NT2/D1 (cell line): ENCODE measurements around the gene SNAPC2.
A peak's percentile ranks its signal among the peaks of the same experiment; 100 is the strongest.

Experiments used
- DNase-seq: peaks from one replicate; pipeline ENCODE4 v3.0.0-alpha.2; 2011; ENCODE audit warnings: low read depth, low spot score
- H3K27me3 ChIP-seq: 2 replicates; pipeline ENCODE4 v1.6.0; 2011; ENCODE audit warnings: mild to moderate bottlenecking; ENCODE audit not compliant: insufficient read length, insufficient read depth
- H3K36me3 ChIP-seq: 2 replicates; pipeline ENCODE4 v1.6.1; 2011; ENCODE audit warnings: mild to moderate bottlenecking, low read length, mixed read lengths; ENCODE audit not compliant: insufficient read depth, insufficient read length
- H3K4me1 ChIP-seq: 2 replicates; pipeline ENCODE4 v1.5.1; 2011; ENCODE audit not compliant: insufficient read depth, insufficient read length
- H3K4me3 ChIP-seq: 2 replicates; pipeline ENCODE4 v1.5.1; 2011; ENCODE audit warnings: low read depth; ENCODE audit not compliant: insufficient read length
- H3K9ac ChIP-seq: 2 replicates; pipeline ENCODE4 v1.6.0; 2011; ENCODE audit warnings: low read depth; ENCODE audit not compliant: insufficient read length
- H3K9me3 ChIP-seq: 2 replicates; pipeline ENCODE4 v1.5.1; 2011; ENCODE audit warnings: mild to moderate bottlenecking, low read length; ENCODE audit not compliant: insufficient read depth
- SUZ12 ChIP-seq: IDR thresholded peaks from 2 replicates; pipeline ENCODE4 v1.6.1; 2011; ENCODE audit not compliant: insufficient read length, insufficient read depth; ENCODE audit errors: extremely low read depth
- YY1 ChIP-seq: IDR thresholded peaks from 2 replicates; pipeline ENCODE4 v1.6.1; 2011; ENCODE audit not compliant: insufficient read length, insufficient read depth
- ZNF274 ChIP-seq: IDR thresholded peaks from 2 replicates; pipeline ENCODE4 v1.6.1; 2011; ENCODE audit warnings: mild to moderate bottlenecking, low read depth, low read length

The SNAPC2 gene

DNA sequence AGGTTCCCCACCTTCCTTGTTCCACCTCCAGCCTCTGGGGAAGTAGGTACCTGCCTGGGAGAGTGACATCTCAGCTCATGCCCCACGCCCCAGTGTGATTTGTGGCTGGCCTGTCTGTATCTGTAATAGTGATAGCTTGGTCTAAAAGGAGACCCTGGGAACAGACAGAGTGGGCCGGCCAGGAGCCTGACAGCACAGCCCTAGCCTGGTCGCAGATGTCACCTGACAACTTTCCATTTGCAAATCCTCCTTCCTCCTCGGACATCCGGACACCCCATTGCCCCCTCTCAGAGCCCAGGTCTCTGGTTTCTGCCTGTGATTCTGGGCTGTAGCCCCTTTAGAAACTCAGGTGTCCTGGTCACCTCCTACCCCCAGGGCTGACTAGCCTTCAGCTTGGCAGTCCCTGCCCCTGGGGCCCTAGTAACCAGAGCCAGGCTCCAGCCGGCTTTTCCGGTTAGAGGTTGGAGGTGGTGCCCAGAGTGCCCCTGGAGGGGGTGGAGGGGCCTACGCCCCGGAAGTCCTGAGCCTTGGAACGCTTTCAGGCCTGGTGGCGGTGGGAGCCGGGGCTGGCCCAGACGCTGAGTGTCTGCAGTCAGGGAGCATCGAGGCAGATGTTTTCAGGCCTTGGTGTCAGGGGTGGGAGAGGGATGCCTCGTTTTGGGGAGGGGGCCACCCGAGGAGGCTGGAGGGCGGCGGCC, 25.4 kb upstream of the SNAPC2 start:
- peaks cover 10% of the 10 kb centered on the region for H3K4me1 ChIP-seq
- no peak for TF ChIP-seq ZNF274
- no peak for TF ChIP-seq YY1
- no peak for TF ChIP-seq SUZ12
- no peak overlapping the region for H3K4me3 ChIP-seq
- H3K9me3 ChIP-seq: no peaks in the 10 kb centered on the region
- DNase-seq: no peak
- peaks cover 24% of the 10 kb centered on the region for H3K36me3 ChIP-seq
- no peaks in the 10 kb centered on the region for H3K27me3 ChIP-seq
- H3K9ac ChIP-seq: no peak overlapping the region

DNA sequence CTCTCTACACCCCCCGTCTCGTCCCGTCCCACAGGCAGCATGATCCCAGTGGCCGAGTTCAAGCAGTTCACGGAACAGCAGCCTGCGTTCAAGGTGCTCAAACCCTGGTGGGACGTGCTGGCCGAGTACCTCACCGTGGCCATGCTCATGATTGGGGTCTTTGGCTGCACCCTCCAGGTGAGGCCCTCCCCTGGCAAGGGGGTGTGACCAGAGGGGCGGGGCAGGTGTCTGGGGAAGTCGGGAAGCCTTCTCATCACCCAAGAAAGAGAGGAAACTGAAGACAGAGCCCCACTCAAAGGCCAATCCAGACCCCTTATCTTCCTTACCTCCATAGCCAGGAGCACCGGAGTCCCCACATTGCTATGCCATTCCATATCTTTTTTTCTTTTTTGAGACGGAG, 24.6 kb upstream of the SNAPC2 start:
- Histone ChIP-seq H3K9ac (no peak overlapping the region), H3K27me3 (no peaks in the 10 kb centered on the region), H3K4me1 (peaks cover 13% of the 10 kb centered on the region), H3K4me3 (no peak overlapping the region), H3K9me3 (no peaks in the 10 kb centered on the region), H3K36me3 (peaks cover 32% of the 10 kb centered on the region)
- TF ChIP-seq ZNF274 (no peak), SUZ12 (no peak), YY1 (no peak)
- DNase-seq: no peak

DNA sequence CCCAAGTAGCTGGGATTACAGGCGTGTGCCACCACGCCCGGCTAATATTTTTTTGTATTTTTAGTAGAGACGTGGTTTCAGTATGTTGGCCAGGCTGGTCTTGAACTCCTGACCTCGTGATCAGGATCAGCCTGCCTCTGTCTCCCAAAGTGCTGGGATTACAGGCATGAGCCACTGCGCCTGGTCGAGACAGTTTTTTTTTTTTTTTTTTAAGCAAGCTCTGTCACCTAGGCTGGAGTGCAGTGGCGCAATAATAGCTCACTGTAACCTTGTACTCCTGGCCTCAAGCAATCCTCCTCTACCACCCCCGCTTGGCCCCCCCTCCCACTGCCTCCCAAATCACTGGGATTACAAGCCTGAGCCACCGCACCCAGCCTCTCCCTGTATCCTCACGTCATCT, 22.8 kb upstream of the SNAPC2 start:
- no peaks in the 10 kb centered on the region for H3K27me3 ChIP-seq
- H3K4me1 ChIP-seq: peaks cover 16% of the 10 kb centered on the region
- DNase-seq: no peak
- H3K9ac ChIP-seq: no peak overlapping the region
- H3K4me3 ChIP-seq: no peak overlapping the region
- H3K36me3 ChIP-seq: peaks cover 39% of the 10 kb centered on the region
- TF ChIP-seq ZNF274 (no peak), YY1 (no peak), SUZ12 (no peak)
- H3K9me3 ChIP-seq: no peaks in the 10 kb centered on the region

DNA sequence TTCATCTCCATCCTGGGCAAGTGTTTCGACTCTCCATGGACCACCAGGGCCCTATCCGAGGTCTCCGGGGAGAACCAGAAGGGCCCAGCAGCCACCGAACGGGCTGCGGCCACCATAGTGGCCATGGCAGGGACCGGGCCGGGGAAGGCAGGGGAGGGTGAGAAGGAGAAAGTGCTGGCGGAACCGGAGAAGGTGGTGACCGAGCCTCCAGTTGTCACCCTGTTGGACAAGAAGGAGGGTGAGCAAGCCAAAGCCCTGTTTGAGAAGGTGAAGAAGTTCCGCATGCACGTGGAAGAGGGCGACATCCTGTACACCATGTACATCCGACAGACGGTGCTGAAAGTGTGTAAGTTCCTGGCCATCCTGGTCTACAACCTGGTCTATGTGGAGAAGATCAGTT, 21.2 kb upstream of the SNAPC2 start:
- peaks cover 20% of the 10 kb centered on the region for H3K4me1 ChIP-seq
- H3K36me3 ChIP-seq: peaks cover 36% of the 10 kb centered on the region
- no peaks in the 10 kb centered on the region for H3K27me3 ChIP-seq
- no peak overlapping the region for H3K4me3 ChIP-seq
- no peak overlapping the region for H3K9ac ChIP-seq
- no peaks in the 10 kb centered on the region for H3K9me3 ChIP-seq
- no peak for TF ChIP-seq ZNF274
- no peak for TF ChIP-seq YY1
- TF ChIP-seq SUZ12: no peak
- no peak for DNase-seq

DNA sequence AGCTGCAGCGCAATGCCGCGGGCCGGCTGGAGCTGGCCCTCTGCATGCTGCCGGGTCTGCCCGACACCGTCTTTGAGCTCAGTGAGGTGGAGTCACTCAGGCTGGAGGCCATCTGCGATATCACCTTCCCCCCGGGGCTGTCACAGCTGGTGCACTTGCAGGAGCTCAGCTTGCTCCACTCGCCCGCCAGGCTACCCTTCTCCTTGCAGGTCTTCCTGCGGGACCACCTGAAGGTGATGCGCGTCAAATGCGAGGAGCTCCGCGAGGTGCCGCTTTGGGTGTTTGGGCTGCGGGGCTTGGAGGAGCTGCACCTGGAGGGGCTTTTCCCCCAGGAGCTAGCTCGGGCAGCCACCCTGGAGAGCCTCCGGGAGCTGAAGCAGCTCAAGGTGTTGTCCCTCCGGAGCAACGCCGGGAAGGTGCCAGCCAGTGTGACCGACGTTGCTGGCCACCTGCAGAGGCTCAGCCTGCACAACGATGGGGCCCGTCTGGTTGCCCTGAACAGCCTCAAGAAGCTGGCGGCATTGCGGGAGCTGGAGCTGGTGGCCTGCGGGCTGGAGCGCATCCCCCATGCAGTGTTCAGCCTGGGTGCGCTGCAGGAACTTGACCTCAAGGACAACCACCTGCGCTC, 20.3 kb upstream of the SNAPC2 start:
- DNase-seq: no peak
- H3K36me3 ChIP-seq: peaks cover 41% of the 10 kb centered on the region
- no peaks in the 10 kb centered on the region for H3K9me3 ChIP-seq
- H3K27me3 ChIP-seq: no peaks in the 10 kb centered on the region
- TF ChIP-seq SUZ12 (no peak), ZNF274 (no peak), YY1 (no peak)
- no peak overlapping the region for H3K4me3 ChIP-seq
- peak overlapping the region; percentile 29 for H3K9ac ChIP-seq
- H3K4me1 ChIP-seq: peaks cover 23% of the 10 kb centered on the region

DNA sequence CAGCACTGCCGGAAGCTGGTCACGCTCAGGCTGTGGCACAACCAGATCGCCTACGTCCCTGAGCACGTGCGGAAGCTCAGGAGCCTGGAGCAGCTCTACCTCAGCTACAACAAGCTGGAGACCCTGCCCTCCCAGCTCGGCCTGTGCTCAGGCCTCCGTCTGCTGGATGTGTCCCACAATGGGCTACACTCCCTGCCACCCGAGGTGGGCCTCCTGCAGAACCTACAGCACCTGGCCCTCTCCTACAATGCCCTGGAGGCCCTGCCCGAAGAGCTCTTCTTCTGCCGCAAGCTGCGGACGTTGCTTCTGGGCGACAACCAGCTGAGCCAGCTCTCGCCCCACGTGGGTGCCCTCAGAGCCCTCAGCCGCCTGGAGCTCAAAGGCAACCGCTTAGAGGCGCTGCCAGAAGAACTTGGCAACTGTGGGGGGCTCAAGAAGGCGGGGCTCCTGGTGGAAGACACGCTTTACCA, 19.7 kb upstream of the SNAPC2 start:
- Histone ChIP-seq H3K4me3 (no peak overlapping the region), H3K27me3 (no peaks in the 10 kb centered on the region), H3K36me3 (peaks cover 44% of the 10 kb centered on the region), H3K9me3 (no peaks in the 10 kb centered on the region), H3K9ac (peak overlapping the region; percentile 17), H3K4me1 (peaks cover 23% of the 10 kb centered on the region)
- TF ChIP-seq SUZ12 (no peak), ZNF274 (no peak), YY1 (no peak)
- no peak for DNase-seq

DNA sequence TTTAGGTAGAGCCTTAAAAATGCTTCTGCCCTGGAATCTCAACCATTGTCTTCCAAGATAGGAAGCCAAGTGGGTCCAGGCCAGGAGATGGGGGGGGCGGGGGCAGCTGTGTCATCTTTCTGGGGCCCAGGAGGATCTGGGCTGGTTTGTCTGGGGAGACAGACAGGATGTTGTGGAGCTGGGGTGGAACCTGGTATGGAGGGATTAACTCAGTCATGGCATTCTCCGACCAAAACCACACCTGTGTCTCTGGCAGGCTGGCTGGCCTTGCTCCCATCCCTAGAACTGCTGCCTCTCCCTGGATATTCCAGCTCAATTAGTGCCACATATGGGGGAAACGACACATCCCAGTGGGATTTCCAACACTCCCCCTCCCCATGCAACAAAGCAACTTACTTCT, 19.2 kb upstream of the SNAPC2 start:
- peaks cover 44% of the 10 kb centered on the region for H3K36me3 ChIP-seq
- no peaks in the 10 kb centered on the region for H3K27me3 ChIP-seq
- no peak for DNase-seq
- no peak for TF ChIP-seq ZNF274
- no peak for TF ChIP-seq SUZ12
- TF ChIP-seq YY1: no peak
- H3K4me1 ChIP-seq: peaks cover 23% of the 10 kb centered on the region
- no peak overlapping the region for H3K4me3 ChIP-seq
- H3K9ac ChIP-seq: peak overlapping the region; percentile 29
- no peaks in the 10 kb centered on the region for H3K9me3 ChIP-seq

DNA sequence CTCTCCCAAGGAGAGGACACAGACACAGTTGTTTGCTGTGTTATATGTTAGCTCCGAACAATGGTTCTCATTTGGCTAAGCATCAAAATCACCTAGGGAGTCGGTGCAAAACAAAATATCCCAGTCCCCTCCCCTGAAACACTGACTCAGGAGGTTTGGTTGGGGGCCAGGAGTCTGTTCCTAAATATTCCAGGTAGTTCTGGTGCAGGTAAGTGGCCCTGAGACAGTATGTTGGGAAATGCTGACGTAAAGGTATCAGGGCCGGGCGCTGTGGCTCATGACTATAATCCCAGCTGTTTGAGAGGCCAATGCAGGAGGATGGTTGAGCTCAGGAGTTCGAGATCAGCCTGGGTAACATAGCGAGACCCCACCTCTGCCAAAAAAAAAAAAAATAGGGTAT, 18.8 kb upstream of the SNAPC2 start:
- peaks cover 48% of the 10 kb centered on the region for H3K36me3 ChIP-seq
- TF ChIP-seq SUZ12 (no peak), ZNF274 (no peak), YY1 (no peak)
- no peaks in the 10 kb centered on the region for H3K9me3 ChIP-seq
- no peak overlapping the region for H3K9ac ChIP-seq
- no peak for DNase-seq
- H3K4me1 ChIP-seq: peaks cover 25% of the 10 kb centered on the region
- H3K27me3 ChIP-seq: no peaks in the 10 kb centered on the region
- no peak overlapping the region for H3K4me3 ChIP-seq
